H1 (cell line): ENCODE measurements around the gene KPNA4. TPM values are rescaled to one million over a fixed set of nuclear protein-coding genes. Genes with fewer than 3 reads are reported as not detected.
A peak's percentile ranks its signal among the peaks of the same experiment; 100 is the strongest.

Experiments used
- ASH2L ChIP-seq: fragments of 200-600, 300-600 bp; sonication (generic); IDR thresholded peaks from one replicate; pipeline ENCODE4 v1.7.1; 2017; ENCODE audit warnings: low read length
- BACH1 ChIP-seq: IDR thresholded peaks from 2 replicates; pipeline ENCODE4 v1.6.1; 2012; ENCODE audit warnings: low read length, improper control_type of control experiment
- BRCA1 ChIP-seq: IDR thresholded peaks from 2 replicates; pipeline ENCODE4 v1.6.1; 2012; ENCODE audit warnings: low read depth, low read length, improper control_type of control experiment
- CHD2 ChIP-seq: IDR thresholded peaks from 2 replicates; pipeline ENCODE4 v1.6.1; 2012; ENCODE audit warnings: low read length, improper control_type of control experiment
- GTF2F1 ChIP-seq: IDR thresholded peaks from 2 replicates; pipeline ENCODE4 v1.6.1; 2012; ENCODE audit warnings: low read depth, low read length, improper control_type of control experiment, borderline replicate concordance
- KDM4A ChIP-seq: IDR thresholded peaks from one replicate; pipeline ENCODE4 v1.7.1; 2012; ENCODE audit warnings: low read depth, mild to moderate bottlenecking, moderate library complexity, low read length, inconsistent platforms; ENCODE audit not compliant: severe bottlenecking
- KDM5A ChIP-seq: fragments of 200-600 bp; IDR thresholded peaks from 2 replicates; pipeline ENCODE4 v1.7.1; 2012; ENCODE audit warnings: mild to moderate bottlenecking, low read length, inconsistent platforms, mixed read lengths
- MAFK ChIP-seq: IDR thresholded peaks from 2 replicates; pipeline ENCODE4 v1.6.1; 2012; ENCODE audit warnings: low read depth, mild to moderate bottlenecking, improper control_type of control experiment, low read length
- MAX ChIP-seq: IDR thresholded peaks from 2 replicates; pipeline ENCODE4 v1.6.1; 2012; ENCODE audit warnings: inconsistent platforms
- PHF8 ChIP-seq: fragments of 200-600 bp; sonication (generic); conservative IDR thresholded peaks from 2 replicates; pipeline ENCODE4 v1.7.1; 2012; ENCODE audit warnings: low read depth, mild to moderate bottlenecking, inconsistent platforms, low read length, moderate library complexity
- POLR2A ChIP-seq, 2 experiments: IDR thresholded peaks; 1 replicate in 1 of 2; 2 replicates in 1 of 2; pipeline ENCODE4 v1.6.1; 2011; ENCODE audit warnings: low read depth in 2 of 2, low read length in 2 of 2, mild to moderate bottlenecking in 2 of 2; ENCODE audit errors: control extremely low read depth in 1 of 2
- RNF2 ChIP-seq: fragments of 200-900, 300-1000 bp; sonication (generic); IDR thresholded peaks from 2 replicates; pipeline ENCODE4 v1.7.1; 2016; ENCODE audit warnings: borderline replicate concordance, low read depth, mild to moderate bottlenecking, antibody characterized with exemption, low read length; ENCODE audit not compliant: poor library complexity, severe bottlenecking; ENCODE audit errors: missing control alignments
- RXRA ChIP-seq: IDR thresholded peaks from 2 replicates; pipeline ENCODE4 v1.6.1; 2011; ENCODE audit warnings: low read depth, mild to moderate bottlenecking, low read length, moderate library complexity; ENCODE audit not compliant: insufficient read depth
- SIN3A ChIP-seq, 2 experiments: IDR thresholded peaks in 1 of 2; conservative IDR thresholded peaks in 1 of 2; 2 replicates each; pipeline ENCODE4 v1.6.1; 2011 to 2012; ENCODE audit warnings: low read length in 2 of 2, improper control_type of control experiment in 1 of 2, low read depth in 1 of 2, mild to moderate bottlenecking in 1 of 2
- SP1 ChIP-seq: IDR thresholded peaks from 2 replicates; pipeline ENCODE4 v1.6.1; 2011; ENCODE audit warnings: low read depth, low read length
- TAF1 ChIP-seq: IDR thresholded peaks from 2 replicates; pipeline ENCODE4 v1.6.1; 2011; ENCODE audit warnings: mild to moderate bottlenecking, low read depth, low read length
- TBP ChIP-seq: IDR thresholded peaks from 2 replicates; pipeline ENCODE4 v1.6.1; 2011; ENCODE audit warnings: low read depth, low read length, improper control_type of control experiment
- TEAD4 ChIP-seq: IDR thresholded peaks from 2 replicates; pipeline ENCODE4 v1.6.1; 2012; ENCODE audit warnings: low read depth, low read length, inconsistent platforms, mixed read lengths
- USF2 ChIP-seq: IDR thresholded peaks from 2 replicates; pipeline ENCODE4 v1.6.1; 2011; ENCODE audit warnings: low read length, improper control_type of control experiment
- polyA plus RNA-seq, 7 experiments: library from polyadenylated mRNA; depleted of rRNA in 3 of 7; stranded (reverse) in 5 of 7; unstranded in 2 of 7; fragments of >200 nt in 5 of 7; fragments of 200-250 nt in 2 of 7; gene quantifications; 1 replicate in 5 of 7; 2 replicates in 1 of 7; 4 replicates in 1 of 7; pipeline versions ENCODE4 v1.2.1 to v1.2.3, GENCODE V29; 2011 to 2013; ENCODE audit warnings: missing spikeins in 2 of 7, mixed read lengths in 2 of 7
- total RNA-seq: library from RNA; stranded (reverse); fragmentation: NEBNext Ultra II Directional; extraction: Animal tissue kit (Norgen Biotek cat#: 25700); gene quantifications from 2 replicates; pipeline ENCODE4 v1.2.1, GENCODE V29; 2021
- TF ChIP-seq, protein P1 (sequence below): IDR thresholded peaks from 2 replicates; pipeline ENCODE4 v1.6.1; 2012; ENCODE audit warnings: inconsistent platforms

KPNA4 gene
- total and polyA plus RNA-seq, 2 of the 8 experiments (the other 6 are each of a cell fraction or from before 2014, with no cell fraction given): 13.2 to 81.9 TPM

DNA sequence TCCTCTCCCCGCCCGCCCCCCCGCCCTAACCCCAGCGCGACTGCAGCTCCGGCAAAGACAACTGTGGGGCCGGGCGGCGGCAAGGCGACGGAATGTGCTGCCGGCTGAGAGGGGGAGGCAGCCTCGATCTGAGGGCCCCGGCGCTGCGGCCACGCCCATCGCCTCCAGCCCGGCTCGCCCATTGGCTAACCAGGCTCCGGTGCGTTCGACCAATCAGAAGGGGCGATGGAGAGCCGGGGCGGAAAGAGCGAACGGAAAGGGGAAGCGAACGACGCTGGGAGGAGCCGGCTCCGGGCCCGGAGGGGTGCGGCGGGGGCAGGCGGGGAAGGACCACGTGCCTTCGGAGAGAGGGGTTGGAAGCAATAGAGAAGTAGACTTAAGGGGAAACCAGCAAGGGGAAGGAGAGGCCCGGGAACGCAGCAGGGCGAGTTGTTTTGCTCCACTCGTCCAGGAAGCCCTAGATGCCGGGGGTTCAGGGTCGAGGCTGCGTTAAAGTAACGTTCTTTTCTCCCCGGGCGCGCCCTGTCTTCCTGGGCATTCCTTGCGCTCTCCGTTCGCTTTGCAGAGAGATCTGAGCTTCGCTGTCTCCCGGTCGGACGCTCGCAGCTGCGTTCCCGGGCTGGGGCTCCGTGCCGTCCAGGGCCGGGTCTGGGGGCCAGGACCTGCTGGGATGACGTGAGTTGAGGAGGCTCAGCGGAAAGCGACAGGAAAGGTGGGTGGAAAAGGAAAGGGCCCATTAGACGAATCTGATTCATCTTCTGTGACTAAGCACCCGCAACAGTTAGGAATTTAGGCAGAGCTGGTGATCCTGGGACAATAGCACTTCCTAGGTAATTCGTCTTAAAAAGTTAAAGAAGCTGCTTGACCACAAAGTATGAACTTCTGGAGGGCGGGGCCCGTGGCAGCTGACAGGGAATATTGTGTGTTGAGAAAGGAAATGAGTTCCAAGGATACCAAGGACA, at the start of gene KPNA4 (continued):
- TF ChIP-seq BRCA1 (no peak), SIN3A (conservative IDR thresholded peaks at IDR 0.05 in 1 of 2, IDR thresholded peaks at IDR 0.05 in 1 of 2; ENCODE audit: low read depth in 1 of 2, low read length in 2 of 2) (peak in 1 of 2 experiments; percentile 33; a peak in 2 of 4 replicates), ASH2L (peak; percentile 35), KDM4A (peak; percentile 93), POLR2A (IDR thresholded peaks at IDR 0.05; ENCODE audit: control extremely low read depth in 1 of 2, low read depth in 2 of 2, low read length in 2 of 2) (peak; percentile 81 to 84), SP1 (peak; percentile 17; the same call in 1 of the 2 replicates), CHD2 (peak; percentile 51), MAFK (no peak), PHF8 (peak; percentile 42; the same call in 1 of the 2 replicates), MAX (peak; percentile 97), TAF1 (peak; percentile 83), RNF2 (no peak), TEAD4 (peak; percentile 51; the same call in 1 of the 2 replicates), TBP (peak; percentile 79), USF2 (peak; percentile 50; the same call in 1 of the 2 replicates), BACH1 (0 out of 2 replicates have a peak, but pooled peaks have one; percentile 14), KDM5A (no peak), GTF2F1 (no peak), RXRA (no peak)
- TF ChIP-seq, protein P1, sequence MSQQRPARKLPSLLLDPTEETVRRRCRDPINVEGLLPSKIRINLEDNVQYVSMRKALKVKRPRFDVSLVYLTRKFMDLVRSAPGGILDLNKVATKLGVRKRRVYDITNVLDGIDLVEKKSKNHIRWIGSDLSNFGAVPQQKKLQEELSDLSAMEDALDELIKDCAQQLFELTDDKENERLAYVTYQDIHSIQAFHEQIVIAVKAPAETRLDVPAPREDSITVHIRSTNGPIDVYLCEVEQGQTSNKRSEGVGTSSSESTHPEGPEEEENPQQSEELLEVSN: peak; percentile 95
- TF ChIP-seq, all 59 proteins: peak for 18
